CD14-positive monocyte (primary cell): ENCODE measurements around the gene GATAD2A. TPM values are rescaled to one million over a fixed set of nuclear protein-coding genes. Genes with fewer than 3 reads are reported as not detected.

Source experiments
- DNase-seq, 3 donors: peaks; one replicate each; pipeline ENCODE4 v3.0.0-alpha.2; 2011 to 2022
- H2AFZ ChIP-seq: 2 replicates; pipeline ENCODE4 v1.6.0; 2012; ENCODE audit warnings: mild to moderate bottlenecking, low read depth, low read length, inconsistent platforms; ENCODE audit not compliant: insufficient read depth, poor library complexity, severe bottlenecking
- H3K27ac ChIP-seq, 2 donors: 1 replicate in 1 of 2; 2 replicates in 1 of 2; pipeline ENCODE4 v1.5.1; 2012 to 2013; ENCODE audit warnings: low read length in 2 of 2, control low read depth in 1 of 2, inconsistent platforms in 1 of 2, low read depth in 1 of 2, mild to moderate bottlenecking in 1 of 2
- H3K27me3 ChIP-seq, 2 donors: one replicate each; pipeline versions ENCODE4 v1.6.0 to v1.6.1; 2011 to 2013; ENCODE audit warnings: low read length in 2 of 2; ENCODE audit not compliant: control insufficient read depth in 2 of 2, insufficient read depth in 2 of 2
- H3K36me3 ChIP-seq, 2 donors: replicated peaks in 1 of 2; 1 replicate in 1 of 2; 2 replicates in 1 of 2; pipeline versions ENCODE4 v1.5.1 to v1.6.1; 2012 to 2013; ENCODE audit warnings: low read length in 2 of 2, control low read depth in 1 of 2, inconsistent platforms in 1 of 2, mild to moderate bottlenecking in 1 of 2; ENCODE audit not compliant: insufficient read depth in 2 of 2, control insufficient read depth in 1 of 2
- H3K4me1 ChIP-seq, 2 donors: 1 replicate in 1 of 2; 2 replicates in 1 of 2; pipeline versions ENCODE4 v1.5.1 to v1.6.1; 2012 to 2013; ENCODE audit warnings: low read length in 2 of 2, control low read depth in 1 of 2, inconsistent platforms in 1 of 2, mild to moderate bottlenecking in 1 of 2, moderate library complexity in 1 of 2; ENCODE audit not compliant: insufficient read depth in 2 of 2, control insufficient read depth in 1 of 2
- H3K4me2 ChIP-seq: replicated peaks from 2 replicates; pipeline ENCODE3; 2012; ENCODE audit warnings: low read length, moderate library complexity, mild to moderate bottlenecking; ENCODE audit not compliant: poor library complexity, severe bottlenecking; ENCODE audit errors: extremely low read depth
- H3K4me3 ChIP-seq, 3 experiments: fragments of 200-600 bp in 1 of 3; sonication (generic) in 1 of 3; replicated peaks in 1 of 3; 1 replicate in 2 of 3; 2 replicates in 1 of 3; pipeline ENCODE4 v1.5.1; 2011 to 2013; ENCODE audit warnings: low read length in 3 of 3, mild to moderate bottlenecking in 3 of 3, control low read depth in 2 of 3, low read depth in 2 of 3, inconsistent platforms in 1 of 3, moderate library complexity in 1 of 3
- H3K79me2 ChIP-seq: 2 replicates; pipeline ENCODE4 v1.6.0; 2012; ENCODE audit warnings: mild to moderate bottlenecking, control low read depth, inconsistent platforms, low read length, moderate library complexity; ENCODE audit not compliant: insufficient read depth
- H3K9ac ChIP-seq: 2 replicates; pipeline ENCODE4 v1.6.0; 2017; ENCODE audit warnings: low read length, mild to moderate bottlenecking; ENCODE audit not compliant: insufficient read depth, poor library complexity, severe bottlenecking
- H3K9me3 ChIP-seq, 2 donors: replicated peaks in 1 of 2; 1 replicate in 1 of 2; 2 replicates in 1 of 2; pipeline versions ENCODE4 v1.5.1 to v1.6.1; 2012 to 2013; ENCODE audit warnings: low read length in 2 of 2, control low read depth in 1 of 2; ENCODE audit not compliant: control insufficient read depth in 1 of 2, insufficient read depth in 1 of 2
- H4K20me1 ChIP-seq: 2 replicates; pipeline ENCODE4 v1.6.0; 2012; ENCODE audit warnings: mild to moderate bottlenecking, low read length, control low read depth, moderate library complexity; ENCODE audit not compliant: insufficient read depth
- H3K27ac Mint-ChIP-seq, 7 donors: one replicate each; pipeline ENCODE4 v1.8.0; 2020; ENCODE audit warnings: mild to moderate bottlenecking in 7 of 7, mixed read lengths in 7 of 7, moderate library complexity in 6 of 7, inconsistent platforms in 2 of 7
- H3K27me3 Mint-ChIP-seq, 3 donors: one replicate each; pipeline ENCODE4 v1.8.0; 2021 to 2022; ENCODE audit warnings: low read depth in 3 of 3, mild to moderate bottlenecking in 3 of 3, mixed read lengths in 3 of 3, moderate library complexity in 3 of 3, inconsistent platforms in 1 of 3
- H3K36me3 Mint-ChIP-seq, 2 donors: one replicate each; pipeline ENCODE4 v1.8.0; 2020; ENCODE audit warnings: mixed read lengths in 2 of 2, inconsistent platforms in 1 of 2, mild to moderate bottlenecking in 1 of 2
- H3K4me1 Mint-ChIP-seq: one replicate; pipeline ENCODE4 v1.8.0; 2020; ENCODE audit warnings: mild to moderate bottlenecking, mixed read lengths
- H3K4me3 Mint-ChIP-seq, 2 donors: one replicate each; pipeline ENCODE4 v1.8.0; 2020; ENCODE audit warnings: mild to moderate bottlenecking in 2 of 2, mixed read lengths in 2 of 2, moderate library complexity in 1 of 2
- H3K9me3 Mint-ChIP-seq, 7 donors: one replicate each; pipeline ENCODE4 v1.8.0; 2020 to 2022; ENCODE audit warnings: mixed read lengths in 7 of 7, mild to moderate bottlenecking in 6 of 7, moderate library complexity in 6 of 7, inconsistent platforms in 2 of 7
- CTCF ChIP-seq: fragments of 200-600 bp; IDR thresholded peaks from one replicate; pipeline ENCODE4 v1.8.0; 2022; ENCODE audit warnings: antibody characterized with exemption, mild to moderate bottlenecking
- WGBS: methylation state at CpG from one replicate; pipeline ENCODE4 v1.1.5; 2013; ENCODE audit warnings: missing lambda C conversion rate; ENCODE audit not compliant: insufficient coverage; 5-methylcytosine and 5-hydroxymethylcytosine counted together
- intact Hi-C, 2 donors: fragments of 100-400 bp; cut with micrococcal nuclease; formaldehyde crosslinking; loops; one replicate each; pipeline versions ENCODE4 v1.15.0 to v1.15.1; 2023
- polyA plus RNA-seq, 3 donors: library from polyadenylated mRNA; depleted of rRNA in 1 of 3; unstranded in 2 of 3; stranded (reverse) in 1 of 3; fragments of 300-500 nt in 2 of 3; fragments of >200 nt in 1 of 3; fragmentation: Illumina TruSeq in 2 of 3; gene quantifications; 1 replicate in 2 of 3; 2 replicates in 1 of 3; pipeline ENCODE4 v1.2.3, GENCODE V29; 2012 to 2021

Gene GATAD2A
- polyA plus RNA-seq, 3 donors, result 8.0 to 35.9 (median 8.7) TPM

- 96% methylated on average over 18 of the region's 18 CpGs for WGBS
- Histone ChIP-seq H3K4me1 (no peaks in the 10 kb centered on the region), H3K9me3 (no peaks in the 10 kb centered on the region), H4K20me1 (peaks cover 42% of the 10 kb centered on the region), H3K4me2 (no peak overlapping the region), H3K4me3 (no peak overlapping the region), H3K36me3 (peaks cover 94 to 100% of the 10 kb centered on the region in 2 donors), H2AFZ (no peak overlapping the region), H3K79me2 (peaks cover 6% of the 10 kb centered on the region), H3K9ac (no peak overlapping the region), H3K27me3 (no peaks in the 10 kb centered on the region), H3K27ac (no peak overlapping the region)
- no peak for TF ChIP-seq CTCF
- peaks cover 0 to 3% (median 0%) of the 10 kb centered on the region in 3 donors for H3K27me3 Mint-ChIP-seq
- no peak for DNase-seq
- peaks cover 89 to 98% of the 10 kb centered on the region in 2 donors for H3K36me3 Mint-ChIP-seq
- H3K27ac Mint-ChIP-seq, result peak overlapping the region in 1 of 7 donors; percentile 36
- H3K4me1 Mint-ChIP-seq, result peaks cover 2% of the 10 kb centered on the region
- intact Hi-C loops, result no loop called here
- H3K4me3 Mint-ChIP-seq, result no peak overlapping the region
- peaks cover 0 to 5% (median 0%) of the 10 kb centered on the region in 7 donors for H3K9me3 Mint-ChIP-seq
Measured at GRCh38 chr19:19499272-19499995, 94.0 kb downstream of the GATAD2A start.

GRCh38 chr19:19500975-19501644, 95.6 kb downstream of the GATAD2A start:
- Histone ChIP-seq H3K4me3 (no peak overlapping the region), H3K4me2 (no peak overlapping the region), H2AFZ (no peak overlapping the region), H4K20me1 (peaks cover 31% of the 10 kb centered on the region), H3K27ac (no peak overlapping the region), H3K9me3 (no peaks in the 10 kb centered on the region), H3K27me3 (no peaks in the 10 kb centered on the region), H3K36me3 (peaks cover 97 to 100% of the 10 kb centered on the region in 2 donors), H3K4me1 (no peaks in the 10 kb centered on the region), H3K79me2 (no peaks in the 10 kb centered on the region), H3K9ac (no peak overlapping the region)
- Mint-ChIP-seq H3K27ac (peak overlapping the region in 1 of 7 donors; percentile 51), H3K9me3 (peaks cover 0 to 5% (median 0%) of the 10 kb centered on the region in 7 donors), H3K4me3 (no peak overlapping the region), H3K36me3 (peaks cover 95 to 98% of the 10 kb centered on the region in 2 donors), H3K27me3 (peaks cover 0 to 2% (median 0%) of the 10 kb centered on the region in 3 donors), H3K4me1 (peaks cover 2% of the 10 kb centered on the region)
- no peak for DNase-seq
- intact Hi-C loops, result no loop called here
- TF ChIP-seq CTCF, result no peak
- WGBS, result 95% methylated on average over 34 of the region's 34 CpGs
